T-helper 2 cell treated with Interferon-gamma antibody and Interleukin-4, amounts not matched to agents 5 μg/mL and 100 μg/mL, for 36 hours (primary cell): Measurements from ENCODE around the gene MSI2.

Source experiments
- DNase-seq: peaks from one replicate; pipeline ENCODE4 v3.0.0; 2021; ENCODE audit warnings: low spot score
- H3K27ac Mint-ChIP-seq: one replicate; pipeline ENCODE4 v1.8.0; 2021; ENCODE audit warnings: mild to moderate bottlenecking, mixed read lengths
- H3K27me3 Mint-ChIP-seq: one replicate; pipeline ENCODE4 v1.8.0; 2021; ENCODE audit warnings: low read depth, mixed read lengths
- H3K36me3 Mint-ChIP-seq: one replicate; pipeline ENCODE4 v1.8.0; 2021; ENCODE audit warnings: low read depth, mixed read lengths
- H3K4me1 Mint-ChIP-seq: one replicate; pipeline ENCODE4 v1.8.0; 2021; ENCODE audit warnings: low read depth, mixed read lengths
- H3K4me3 Mint-ChIP-seq: one replicate; pipeline ENCODE4 v1.8.0; 2022; ENCODE audit warnings: mild to moderate bottlenecking, moderate library complexity, mixed read lengths
- H3K9me3 Mint-ChIP-seq: one replicate; pipeline ENCODE4 v1.8.0; 2021; ENCODE audit warnings: mixed read lengths

MSI2 gene

DNA sequence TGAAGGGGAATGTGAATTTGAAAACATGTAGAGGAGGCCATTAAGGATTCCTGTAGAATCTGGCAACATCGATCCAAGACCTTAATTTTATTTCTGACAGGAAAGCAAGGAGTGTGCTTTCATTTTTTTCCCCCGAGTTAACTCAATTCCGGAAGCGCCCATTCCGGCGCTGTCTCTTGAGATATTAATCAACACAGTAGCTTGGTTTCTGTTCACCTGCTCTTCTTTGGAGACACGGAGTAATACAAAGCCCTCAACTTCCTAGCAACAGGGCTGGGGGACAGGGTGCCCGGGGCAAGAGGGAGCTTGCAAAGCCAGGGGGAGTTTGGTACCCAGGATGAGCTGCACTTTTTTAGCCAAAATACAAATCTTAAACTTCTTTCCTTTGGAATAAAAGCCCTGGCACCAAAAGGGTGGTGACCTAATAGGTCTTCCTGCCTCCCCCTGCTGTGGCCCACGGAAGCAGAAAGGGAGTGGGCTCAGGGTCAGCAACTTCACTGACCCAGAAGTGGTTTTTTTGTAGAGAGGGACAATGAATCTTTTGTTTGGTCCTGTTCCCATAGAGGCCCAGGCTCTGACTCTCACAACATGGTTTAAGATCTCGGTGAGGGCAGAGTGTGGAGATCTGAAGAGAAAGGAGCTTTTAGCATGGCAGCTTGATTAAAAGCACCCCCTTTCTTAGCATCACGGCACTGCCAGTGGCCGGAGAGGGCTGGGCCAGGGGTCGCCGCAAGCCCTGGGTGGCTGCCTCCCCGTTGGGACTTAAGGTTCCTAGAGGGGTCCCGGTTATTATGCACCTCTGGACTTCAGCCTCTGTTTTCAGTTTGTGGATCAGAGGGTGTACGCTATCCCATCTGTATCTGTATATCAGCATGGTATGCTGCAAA, 281.4 kb downstream of the MSI2 start:
- H3K4me3 Mint-ChIP-seq = peak overlapping the region; percentile 63
- DNase-seq = no peak
- H3K27ac Mint-ChIP-seq = peak overlapping the region; percentile 65
- no peaks in the 10 kb centered on the region for H3K27me3 Mint-ChIP-seq
- no peaks in the 10 kb centered on the region for H3K9me3 Mint-ChIP-seq
- H3K36me3 Mint-ChIP-seq = peaks cover 1% of the 10 kb centered on the region
- peaks cover 13% of the 10 kb centered on the region for H3K4me1 Mint-ChIP-seq

DNA sequence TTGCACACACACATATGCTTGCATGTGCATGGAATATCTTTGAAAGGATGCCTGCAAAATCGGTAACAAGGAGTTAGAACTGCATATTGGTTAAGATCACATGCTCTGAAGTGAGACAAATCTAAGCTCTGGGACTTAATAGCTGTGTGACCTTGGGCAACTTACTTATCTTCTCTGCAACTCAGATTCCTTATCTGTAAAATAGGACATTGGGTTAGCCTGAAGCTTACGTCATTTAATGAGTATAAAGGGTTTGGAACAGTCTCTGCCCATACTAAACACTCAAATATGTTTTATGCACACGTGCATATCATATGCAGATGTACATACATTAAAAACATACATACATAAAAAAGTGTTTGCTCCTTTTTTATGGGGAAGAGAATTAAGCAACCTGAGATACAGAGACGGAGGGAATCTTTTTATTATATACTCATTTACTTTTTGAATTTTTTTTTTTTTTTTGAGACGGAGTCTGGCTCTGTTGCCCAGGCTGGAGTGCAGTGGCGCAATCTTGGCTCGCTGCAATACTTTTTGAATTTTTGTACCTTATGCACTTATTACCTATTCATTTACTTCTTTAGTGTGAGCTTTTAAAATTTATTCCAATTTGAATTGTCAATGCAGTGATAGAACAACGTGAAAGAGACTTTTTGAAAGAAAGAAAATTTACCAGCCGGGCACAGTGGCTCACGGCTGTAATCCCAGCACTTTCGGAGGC, 282.6 kb downstream of the MSI2 start:
- Mint-ChIP-seq H3K27ac (no peak overlapping the region), H3K4me3 (no peak overlapping the region), H3K9me3 (no peaks in the 10 kb centered on the region), H3K4me1 (peaks cover 14% of the 10 kb centered on the region), H3K27me3 (no peaks in the 10 kb centered on the region), H3K36me3 (no peaks in the 10 kb centered on the region)
- no peak for DNase-seq

- no peak for DNase-seq
- no peaks in the 10 kb centered on the region for H3K27me3 Mint-ChIP-seq
- H3K4me1 Mint-ChIP-seq = peaks cover 14% of the 10 kb centered on the region
- H3K36me3 Mint-ChIP-seq = no peaks in the 10 kb centered on the region
- no peak overlapping the region for H3K27ac Mint-ChIP-seq
- H3K9me3 Mint-ChIP-seq = no peaks in the 10 kb centered on the region
- no peak overlapping the region for H3K4me3 Mint-ChIP-seq
Measured at GRCh38 chr17:57539529-57540301, 283.4 kb downstream of the MSI2 start.

- Mint-ChIP-seq H3K27me3 (no peaks in the 10 kb centered on the region), H3K4me3 (no peak overlapping the region), H3K27ac (no peak overlapping the region), H3K4me1 (peaks cover 14% of the 10 kb centered on the region), H3K9me3 (no peaks in the 10 kb centered on the region), H3K36me3 (no peaks in the 10 kb centered on the region)
- DNase-seq = no peak
Measured at GRCh38 chr17:57540596-57540995, 284.3 kb downstream of the MSI2 start.

DNA sequence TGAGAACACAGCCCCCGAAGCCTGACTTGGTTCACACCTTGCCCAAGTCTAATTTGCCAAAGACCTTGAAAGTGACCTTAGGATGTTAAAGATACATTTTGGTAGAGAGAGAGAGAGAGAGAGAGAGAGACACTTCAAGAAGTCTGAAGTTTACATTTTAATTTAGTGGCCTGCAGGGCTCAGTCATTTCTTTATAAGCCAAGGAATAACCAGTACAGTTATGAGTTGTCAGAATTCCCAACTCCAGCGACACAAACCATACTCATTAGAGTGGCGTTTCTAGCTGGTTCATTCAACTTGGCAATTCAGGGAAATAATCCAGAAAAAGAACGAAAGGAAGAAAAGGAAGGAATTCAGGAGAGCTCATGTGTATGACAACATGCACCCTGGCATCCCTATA, 284.7 kb downstream of the MSI2 start:
- Mint-ChIP-seq H3K36me3 (no peaks in the 10 kb centered on the region), H3K4me1 (peaks cover 14% of the 10 kb centered on the region), H3K9me3 (no peaks in the 10 kb centered on the region), H3K27me3 (no peaks in the 10 kb centered on the region), H3K4me3 (no peak overlapping the region), H3K27ac (no peak overlapping the region)
- no peak for DNase-seq

GRCh38 chr17:57541472-57542394, 285.4 kb downstream of the MSI2 start:
- Mint-ChIP-seq H3K36me3 (no peaks in the 10 kb centered on the region), H3K4me3 (no peak overlapping the region), H3K4me1 (peaks cover 14% of the 10 kb centered on the region), H3K27ac (no peak overlapping the region), H3K9me3 (no peaks in the 10 kb centered on the region), H3K27me3 (no peaks in the 10 kb centered on the region)
- DNase-seq = no peak

DNA sequence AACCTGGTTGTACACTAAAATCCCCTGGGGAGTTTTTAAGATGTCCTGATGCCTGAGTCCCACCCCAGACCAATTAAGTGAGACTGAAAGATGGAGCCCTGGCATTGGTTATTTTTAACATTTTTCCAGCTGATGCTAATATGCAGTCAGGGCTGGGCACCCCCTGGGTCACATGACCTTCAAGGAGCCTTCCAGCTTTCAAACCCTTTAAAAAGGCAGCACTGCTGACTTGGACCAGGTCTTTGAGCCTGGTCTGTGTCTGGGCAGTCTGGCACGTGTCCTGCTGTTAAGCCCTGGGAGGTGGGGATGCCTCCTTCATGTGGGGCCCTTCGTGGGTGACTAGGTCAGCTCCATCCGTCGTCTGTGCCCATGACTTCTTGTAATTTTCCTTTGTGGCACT, 286.2 kb downstream of the MSI2 start:
- H3K27ac Mint-ChIP-seq = no peak overlapping the region

DNA sequence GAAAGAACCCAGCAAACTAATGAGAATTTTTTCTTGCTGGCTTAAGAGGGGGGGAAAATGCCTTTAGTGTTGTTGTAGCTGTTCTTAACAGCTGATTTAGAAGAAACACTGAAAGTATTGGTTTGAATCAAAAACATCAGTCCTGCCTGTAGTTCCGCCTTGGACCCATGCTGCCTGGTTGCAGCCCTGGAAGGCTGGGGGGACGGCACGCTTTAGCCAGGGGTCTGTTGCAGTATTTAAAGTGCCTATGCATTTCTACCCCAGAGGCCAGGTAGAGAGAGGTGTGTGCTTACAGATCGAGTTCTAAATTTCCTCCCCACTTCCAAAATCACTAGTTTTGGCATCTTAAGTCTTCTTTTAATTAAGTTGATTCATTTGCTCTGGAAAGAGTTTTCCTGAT, 286.9 kb downstream of the MSI2 start:
- H3K27me3 Mint-ChIP-seq = no peaks in the 10 kb centered on the region
- no peak overlapping the region for H3K4me3 Mint-ChIP-seq
- no peaks in the 10 kb centered on the region for H3K9me3 Mint-ChIP-seq
- no peak overlapping the region for H3K27ac Mint-ChIP-seq
- peaks cover 11% of the 10 kb centered on the region for H3K4me1 Mint-ChIP-seq
- H3K36me3 Mint-ChIP-seq = no peaks in the 10 kb centered on the region
- DNase-seq = no peak

More for the DNA sequence above, 286.2 kb downstream of the MSI2 start:
- Mint-ChIP-seq H3K9me3 (no peaks in the 10 kb centered on the region), H3K27me3 (no peaks in the 10 kb centered on the region), H3K4me1 (peaks cover 16% of the 10 kb centered on the region), H3K36me3 (no peaks in the 10 kb centered on the region), H3K4me3 (no peak overlapping the region)
- no peak for DNase-seq

- H3K36me3 Mint-ChIP-seq = no peaks in the 10 kb centered on the region
- H3K4me3 Mint-ChIP-seq = no peak overlapping the region
- H3K4me1 Mint-ChIP-seq = peaks cover 10% of the 10 kb centered on the region
- no peaks in the 10 kb centered on the region for H3K27me3 Mint-ChIP-seq
- H3K9me3 Mint-ChIP-seq = no peaks in the 10 kb centered on the region
- DNase-seq = no peak
- H3K27ac Mint-ChIP-seq = no peak overlapping the region
Measured at GRCh38 chr17:57544401-57544800, 288.1 kb downstream of the MSI2 start.

DNA sequence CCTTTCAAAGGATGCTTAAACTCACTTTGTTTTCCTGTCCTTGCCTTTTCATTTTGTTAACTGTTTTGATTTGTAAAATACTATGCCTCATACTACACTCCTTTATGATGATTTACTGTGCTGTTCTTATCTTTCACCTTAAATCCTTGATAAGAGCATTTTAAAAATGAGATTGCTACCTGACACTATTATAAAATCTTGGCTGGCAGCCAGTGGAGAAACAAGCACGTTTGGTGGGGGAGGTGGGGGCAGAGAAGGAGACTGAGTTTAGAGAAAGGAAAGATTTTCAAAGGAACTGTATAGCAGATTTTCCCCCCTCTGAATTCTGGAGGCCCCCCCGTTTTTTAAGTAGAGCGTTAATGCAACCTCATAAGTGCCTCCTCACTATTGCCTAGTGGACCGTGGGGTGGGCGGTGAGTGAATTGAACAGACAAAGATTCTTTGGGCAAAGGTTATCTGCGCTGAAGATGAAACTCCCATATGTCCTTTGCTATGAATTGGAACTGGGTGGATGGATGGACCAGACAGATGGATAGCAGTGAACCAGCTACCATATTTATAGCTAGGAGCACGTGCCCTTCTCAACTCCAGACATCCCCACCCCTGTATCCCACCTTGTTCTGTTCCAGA, 288.6 kb downstream of the MSI2 start:
- Mint-ChIP-seq H3K36me3 (no peaks in the 10 kb centered on the region), H3K27ac (no peak overlapping the region), H3K27me3 (no peaks in the 10 kb centered on the region), H3K4me1 (peaks cover 10% of the 10 kb centered on the region), H3K4me3 (no peak overlapping the region), H3K9me3 (no peaks in the 10 kb centered on the region)
- no peak for DNase-seq

DNA sequence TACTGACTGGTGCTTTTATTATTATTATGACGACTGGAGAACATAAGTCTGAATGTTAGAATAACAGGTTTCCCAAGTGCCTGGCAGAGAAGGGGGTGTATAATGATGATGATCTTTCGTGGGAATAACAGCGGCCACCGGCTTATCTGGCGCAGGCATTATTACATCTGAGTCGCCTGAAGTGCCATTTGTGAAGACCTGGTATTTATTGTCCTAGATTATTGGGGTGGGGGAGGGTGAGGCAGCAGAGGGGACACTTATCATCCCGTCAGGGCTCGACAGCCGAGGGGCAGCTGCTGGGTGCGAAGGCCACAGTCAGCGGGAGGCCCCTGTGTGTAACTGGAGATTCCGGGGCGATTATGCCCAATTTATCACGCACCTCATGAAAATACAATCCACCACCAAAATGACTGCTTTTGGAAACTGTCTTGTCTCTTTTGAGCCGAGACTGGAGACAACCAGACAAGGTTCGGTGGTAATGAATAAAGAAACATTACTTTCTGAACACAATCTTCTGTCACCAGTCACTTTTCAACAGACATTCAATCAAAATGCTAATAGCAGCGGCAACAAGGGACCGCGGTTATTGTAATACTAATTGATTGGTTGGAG, 289.5 kb downstream of the MSI2 start:
- no peak overlapping the region for H3K4me3 Mint-ChIP-seq
- no peaks in the 10 kb centered on the region for H3K9me3 Mint-ChIP-seq
- no peak overlapping the region for H3K27ac Mint-ChIP-seq
- H3K4me1 Mint-ChIP-seq = peaks cover 10% of the 10 kb centered on the region
- no peak for DNase-seq
- H3K27me3 Mint-ChIP-seq = no peaks in the 10 kb centered on the region
- H3K36me3 Mint-ChIP-seq = no peaks in the 10 kb centered on the region

DNA sequence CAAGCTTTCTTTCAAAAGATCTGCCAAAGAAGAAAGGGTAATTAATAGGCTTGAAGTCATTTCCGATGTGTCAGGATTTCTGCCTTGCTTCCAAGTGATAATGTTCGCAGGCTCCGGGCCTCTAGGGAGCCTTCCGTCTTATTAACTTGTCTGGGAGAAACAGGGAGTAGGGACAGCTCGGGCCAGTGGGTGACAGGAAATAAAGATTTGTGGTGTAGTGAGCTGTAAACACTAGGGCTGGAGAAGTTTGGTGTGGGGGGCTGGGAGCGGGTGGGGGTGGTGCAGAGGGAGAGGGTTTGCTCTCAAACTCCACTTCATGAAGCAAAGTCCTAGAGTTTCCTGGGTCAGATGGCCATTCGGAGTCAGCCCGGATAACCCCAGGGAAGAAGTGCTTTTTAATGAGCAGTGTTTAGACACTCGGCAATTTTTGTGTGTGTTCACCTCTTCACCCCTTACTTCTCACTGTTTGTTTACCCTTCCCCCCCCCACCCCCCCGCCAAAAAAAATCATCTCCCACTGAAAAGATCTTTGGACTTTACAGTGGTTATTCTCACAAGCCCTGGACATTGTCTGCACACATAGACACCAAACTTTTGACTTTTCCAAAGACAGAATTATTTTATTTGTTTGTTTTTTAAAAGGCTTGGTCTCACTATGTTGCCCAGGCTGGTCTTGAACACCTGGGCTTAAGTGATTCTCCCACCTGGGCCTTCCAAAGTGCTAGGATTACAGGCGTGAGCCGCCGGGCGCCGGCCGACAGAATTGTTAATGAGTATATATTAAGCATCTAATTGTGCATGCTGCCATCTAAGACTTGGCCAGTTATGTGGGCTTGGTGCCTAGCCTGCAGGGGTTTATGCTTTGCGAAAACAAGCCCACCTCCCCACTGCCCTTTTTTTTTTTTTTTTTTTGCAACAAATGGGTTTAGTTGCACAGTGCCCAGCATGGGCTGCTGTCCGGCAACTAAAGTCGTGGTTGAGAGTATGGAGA, 292.4 kb downstream of the MSI2 start:
- DNase-seq = no peak
- H3K4me3 Mint-ChIP-seq = no peak overlapping the region
- no peak overlapping the region for H3K27ac Mint-ChIP-seq
- no peaks in the 10 kb centered on the region for H3K9me3 Mint-ChIP-seq
- H3K4me1 Mint-ChIP-seq = peaks cover 8% of the 10 kb centered on the region
- no peaks in the 10 kb centered on the region for H3K36me3 Mint-ChIP-seq
- no peaks in the 10 kb centered on the region for H3K27me3 Mint-ChIP-seq
